Measurements from ENCODE around the gene LDLRAD2. TPM values are rescaled to one million over a fixed set of nuclear protein-coding genes. Genes with fewer than 3 reads are reported as not detected.
"Not testable (repeated sequence)": the region's sequence is repeated elsewhere in the genome, so short reads cannot be mapped to it uniquely, and the experiment has no call there.

The LDLRAD2 gene
- total and polyA plus RNA-seq, 2 of the 4 experiments (the other 2 are of a cell fraction), result 0.05 TPM; not detected in 1

DNA sequence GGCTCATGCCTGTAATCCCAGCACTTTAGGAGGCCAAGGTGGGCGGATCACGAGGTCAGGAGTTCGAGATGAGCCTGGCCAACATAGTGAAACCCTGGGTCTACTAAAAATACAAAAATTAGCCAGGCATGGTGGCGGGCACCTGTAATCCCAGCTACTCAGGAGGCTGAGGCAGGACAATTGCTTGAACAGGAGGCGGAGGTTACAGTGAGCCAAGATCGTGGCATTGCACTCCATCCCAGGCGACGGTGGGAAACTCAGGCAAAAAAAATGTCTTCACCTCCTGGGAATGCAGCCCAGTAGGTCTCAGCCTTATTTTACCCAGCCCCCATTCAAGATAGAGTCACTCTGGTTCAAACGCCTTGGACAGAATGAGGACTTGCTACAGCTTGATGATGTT is 26.3 kb upstream of the LDLRAD2 start:
- H3K56ac ChIP-seq (ENCODE audit: extremely low read depth, insufficient read depth, low read length); H3K4ac ChIP-seq (ENCODE audit: low read depth, low read length); POLR2A ChIA-PET (ENCODE audit: unreplicated experiment); H3K23ac ChIP-seq (ENCODE audit: low read depth, low read length); H3K27ac ChIP-seq (ENCODE audit: insufficient read depth, low read length); H3K18ac ChIP-seq (ENCODE audit: low read depth, low read length); H3K27me3 ChIP-seq (ENCODE audit: control insufficient read depth, insufficient read depth, low read length); H2BK20ac ChIP-seq (ENCODE audit: low read depth, low read length); H4K5ac ChIP-seq (ENCODE audit: low read depth, low read length); DNase-seq; H2AK9ac ChIP-seq (replicated peaks; ENCODE audit: low read depth, low read length, poor library complexity); CTCF ChIA-PET; BruUV-seq (replicated peaks); H3K4me2 ChIP-seq (ENCODE audit: low read depth, low read length); H3K4me3 ChIP-seq (ENCODE audit: insufficient read depth, low read depth, low read length); dilution Hi-C loops (cut with HindIII; ENCODE audit: low sequenced_read_pairs, unreplicated experiment); H2AK5ac ChIP-seq (ENCODE audit: low read depth, low read length); H3K9me3 ChIP-seq (ENCODE audit: control insufficient read depth, insufficient read depth, low read length); in situ Hi-C loops (cut with MboI; ENCODE audit: low sequenced_read_pairs); H2BK5ac ChIP-seq (ENCODE audit: low read depth, low read length, poor library complexity, severe bottlenecking); H3K9me1 ChIP-seq (ENCODE audit: insufficient read depth, low read length); H3K14ac ChIP-seq (replicated peaks; ENCODE audit: low read depth, low read length); H2BK120ac ChIP-seq (ENCODE audit: low read depth, low read length); H3K4me1 ChIP-seq (ENCODE audit: control insufficient read depth, insufficient read depth, low read length); H4K91ac ChIP-seq (ENCODE audit: insufficient read depth, low read depth, low read length); H2AFZ ChIP-seq (replicated peaks; ENCODE audit: low read length, poor library complexity); H3K9ac ChIP-seq (ENCODE audit: low read depth, low read length); H2BK15ac ChIP-seq (ENCODE audit: low read depth, low read length); H3K36me3 ChIP-seq (ENCODE audit: control insufficient read depth, insufficient read depth, low read length); ATAC-seq (ENCODE audit: low read depth); H4K8ac ChIP-seq (ENCODE audit: low read depth in 2 of 2, low read length in 2 of 2): not testable (repeated sequence)
- WGBS, 2 experiments (ENCODE audit: extremely low coverage in 2 of 2, insufficient read length in 1 of 2), result 84% methylated on average over 4 of the region's 9 CpGs; no CpG with 5 or more reads in 1 of the 2 experiments
- Histone ChIP-seq H3K79me1 (ENCODE audit: low read depth in 1 of 2, low read length in 2 of 2) (peaks cover 0 to 13% of the 10 kb centered on the region in 2 experiments; a peak in 3 of 4 replicates), H4K20me1 (ENCODE audit: insufficient read depth, low read length) (peaks cover 11% of the 10 kb centered on the region)
- intact Hi-C loops (cut with micrococcal nuclease), result loop anchor here (10.0 kb wide), 1 partner anchor 149 kb away; the partner anchor contains the start of gene HSPG2

Data from IMR-90 (cell line).